Colonic mucosa (tissue), 4 donors: Measurements from ENCODE around the gene C19orf81. TPM values are rescaled to one million over a fixed set of nuclear protein-coding genes. Genes with fewer than 3 reads are reported as not detected.

ENCODE experiments used
- DNase-seq: peaks from one replicate; pipeline ENCODE4 v3.0.0-alpha.2; 2020
- H3K27ac ChIP-seq: fragments of 200-600 bp; one replicate; pipeline ENCODE4 v1.8.0; 2021
- H3K27me3 ChIP-seq: fragments of 200-600 bp; one replicate; pipeline ENCODE4 v1.8.0; 2021
- H3K36me3 ChIP-seq: fragments of 200-600 bp; one replicate; pipeline ENCODE4 v1.8.0; 2021
- H3K4me1 ChIP-seq: fragments of 200-600 bp; one replicate; pipeline ENCODE4 v1.8.0; 2021; ENCODE audit warnings: mild to moderate bottlenecking
- H3K4me3 ChIP-seq: fragments of 200-600 bp; one replicate; pipeline ENCODE4 v1.8.0; 2021
- H3K9ac ChIP-seq, 2 donors: one replicate each; pipeline ENCODE4 v1.7.0; 2013; ENCODE audit warnings: control low read depth in 2 of 2, low read depth in 2 of 2, low read length in 2 of 2
- H3K9me3 ChIP-seq: fragments of 200-600 bp; one replicate; pipeline ENCODE4 v1.8.0; 2021
- CTCF ChIP-seq: fragments of 200-600 bp; IDR thresholded peaks from one replicate; pipeline ENCODE4 v1.8.0; 2022; ENCODE audit warnings: antibody characterized with exemption, mild to moderate bottlenecking
- intact Hi-C: fragments of 100-400 bp; cut with DNase I; formaldehyde crosslinking; loops from one replicate; pipeline ENCODE4 v1.14.1; 2022
- total RNA-seq, 2 donors: library from RNA; stranded (reverse); fragmentation: NEBNext Ultra II Directional in 1 of 2; extraction: Animal tissue kit (Norgen Biotek cat#: 25700) in 1 of 2; gene quantifications; one replicate each; pipeline ENCODE4 v1.2.1, GENCODE V29; 2021
- donor health status: healthy.
- donor health status: DM: no; HTN: no; CAD: no.
- donor health status: DM: no; HTN: no; CAD: no.

The C19orf81 gene
- total RNA-seq, 2 donors from 2014 or later, result not detected

DNA sequence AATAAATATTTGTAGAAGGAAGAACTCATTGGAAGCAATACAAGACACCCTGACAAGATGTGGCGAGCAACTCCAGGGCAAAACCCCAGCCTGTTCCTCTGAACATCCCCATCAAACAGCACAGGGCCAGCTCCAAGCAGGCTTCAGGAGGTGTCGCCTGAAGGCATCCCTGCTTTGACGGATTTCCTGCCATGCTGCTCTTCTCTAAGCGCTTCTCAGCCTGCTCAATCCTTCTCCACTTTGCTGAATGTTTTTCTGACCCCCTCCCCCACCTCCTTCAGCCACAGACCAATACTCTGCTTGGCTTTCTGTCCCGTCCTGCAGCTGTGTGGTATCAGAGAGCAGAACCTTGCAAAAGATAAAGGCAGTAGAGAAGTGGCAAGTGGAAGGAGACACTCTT lies 28.4 kb downstream of the C19orf81 start:
- no peak for DNase-seq
- Histone ChIP-seq H3K4me1 (no peaks in the 10 kb centered on the region), H3K9ac (no peak overlapping the region), H3K9me3 (no peaks in the 10 kb centered on the region), H3K27me3 (no peaks in the 10 kb centered on the region), H3K4me3 (no peak overlapping the region), H3K36me3 (no peaks in the 10 kb centered on the region), H3K27ac (no peak overlapping the region)
- TF ChIP-seq CTCF, result no peak
- intact Hi-C loops, result no loop called here

DNA sequence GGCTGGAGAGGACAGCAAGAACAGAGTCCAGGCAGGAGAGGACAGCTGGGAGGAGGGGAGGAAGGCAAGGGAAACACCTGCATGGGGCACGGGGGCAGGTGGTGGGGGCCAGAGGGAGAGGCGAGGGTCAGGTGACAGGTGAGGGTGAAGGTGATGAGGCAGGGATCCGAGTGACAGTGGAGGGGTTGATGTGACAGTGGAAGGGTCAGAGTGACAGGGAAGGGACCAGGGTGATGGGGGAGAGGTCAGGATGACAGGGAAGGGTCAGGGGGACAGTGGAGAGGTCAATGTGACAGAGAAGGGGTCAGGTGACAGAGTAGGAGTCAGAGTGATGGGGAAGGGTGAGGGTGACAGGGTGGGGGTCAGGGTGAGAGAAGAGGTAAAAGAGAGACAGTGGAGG lies 29.1 kb downstream of the C19orf81 start:
- H3K9ac ChIP-seq, result no peak overlapping the region
- no peaks in the 10 kb centered on the region for H3K4me1 ChIP-seq
- intact Hi-C loops, result no loop called here
- no peak overlapping the region for H3K27ac ChIP-seq
- no peaks in the 10 kb centered on the region for H3K36me3 ChIP-seq
- DNase-seq, result no peak
- H3K4me3 ChIP-seq, result no peak overlapping the region
- no peak for TF ChIP-seq CTCF
- no peaks in the 10 kb centered on the region for H3K9me3 ChIP-seq
- no peaks in the 10 kb centered on the region for H3K27me3 ChIP-seq

- Histone ChIP-seq H3K36me3 (no peaks in the 10 kb centered on the region), H3K9me3 (no peaks in the 10 kb centered on the region), H3K9ac (no peak overlapping the region), H3K27me3 (no peaks in the 10 kb centered on the region), H3K4me3 (no peak overlapping the region), H3K4me1 (no peaks in the 10 kb centered on the region), H3K27ac (no peak overlapping the region)
- intact Hi-C loops, result no loop called here
- TF ChIP-seq CTCF, result no peak
- DNase-seq, result peak; percentile 67
Observed at GRCh38 chr19:50679177-50680125, 30.2 kb downstream of the C19orf81 start.

GRCh38 chr19:50686310-50687032 lies 37.2 kb downstream of the C19orf81 start:
- no peak for DNase-seq
- Histone ChIP-seq H3K36me3 (no peaks in the 10 kb centered on the region), H3K4me1 (no peaks in the 10 kb centered on the region), H3K9ac (no peak overlapping the region), H3K27ac (no peak overlapping the region), H3K9me3 (no peaks in the 10 kb centered on the region), H3K4me3 (no peak overlapping the region), H3K27me3 (no peaks in the 10 kb centered on the region)
- intact Hi-C loops, result no loop called here
- TF ChIP-seq CTCF, result no peak

- no peak for DNase-seq
- intact Hi-C loops, result no loop called here
- Histone ChIP-seq H3K9me3 (no peaks in the 10 kb centered on the region), H3K27me3 (no peaks in the 10 kb centered on the region), H3K27ac (no peak overlapping the region), H3K9ac (no peak overlapping the region), H3K4me3 (no peak overlapping the region), H3K4me1 (no peaks in the 10 kb centered on the region), H3K36me3 (no peaks in the 10 kb centered on the region)
- TF ChIP-seq CTCF, result no peak
Observed at GRCh38 chr19:50688766-50689165, 39.5 kb downstream of the C19orf81 start.
